DOHH2 (cell line): Measurements from ENCODE around the gene GGA2.

Experiments used
- EZH2phosphoT487 ChIP-seq: fragments of 200-600 bp; sonication (generic); IDR thresholded peaks from 2 replicates; pipeline ENCODE4 v1.6.1; 2017; ENCODE audit warnings: borderline replicate concordance, mild to moderate bottlenecking, antibody characterized with exemption, low read length, moderate library complexity, mixed read lengths
- TF ChIP-seq, protein P1 (sequence below): fragments of 200-600 bp; sonication (generic); IDR thresholded peaks from one replicate; pipeline ENCODE4 v1.5.1; 2014; ENCODE audit warnings: antibody characterized with exemption, mild to moderate bottlenecking, low read depth, low read length; ENCODE audit not compliant: poor library complexity, severe bottlenecking

DNA sequence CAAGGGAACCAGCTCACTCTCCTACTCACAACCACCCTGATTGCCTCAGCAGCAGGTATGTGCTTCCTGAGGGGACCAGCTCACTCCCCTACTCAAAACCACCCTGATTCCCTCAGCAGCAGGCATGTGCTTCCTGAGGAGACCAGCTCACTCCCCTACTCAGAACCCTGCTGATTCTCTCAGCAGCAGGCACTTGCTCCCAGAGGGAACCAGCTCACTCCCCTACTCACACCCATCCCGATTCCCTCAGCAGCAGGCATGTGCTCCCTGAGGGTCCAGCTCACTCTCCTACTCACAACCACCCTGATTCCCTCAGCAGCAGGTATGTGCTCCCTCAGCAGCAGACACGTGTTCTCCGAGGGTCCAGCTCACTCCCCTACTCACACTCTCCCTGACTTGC is 31.2 kb downstream of the GGA2 start:
- TF ChIP-seq, protein P1, sequence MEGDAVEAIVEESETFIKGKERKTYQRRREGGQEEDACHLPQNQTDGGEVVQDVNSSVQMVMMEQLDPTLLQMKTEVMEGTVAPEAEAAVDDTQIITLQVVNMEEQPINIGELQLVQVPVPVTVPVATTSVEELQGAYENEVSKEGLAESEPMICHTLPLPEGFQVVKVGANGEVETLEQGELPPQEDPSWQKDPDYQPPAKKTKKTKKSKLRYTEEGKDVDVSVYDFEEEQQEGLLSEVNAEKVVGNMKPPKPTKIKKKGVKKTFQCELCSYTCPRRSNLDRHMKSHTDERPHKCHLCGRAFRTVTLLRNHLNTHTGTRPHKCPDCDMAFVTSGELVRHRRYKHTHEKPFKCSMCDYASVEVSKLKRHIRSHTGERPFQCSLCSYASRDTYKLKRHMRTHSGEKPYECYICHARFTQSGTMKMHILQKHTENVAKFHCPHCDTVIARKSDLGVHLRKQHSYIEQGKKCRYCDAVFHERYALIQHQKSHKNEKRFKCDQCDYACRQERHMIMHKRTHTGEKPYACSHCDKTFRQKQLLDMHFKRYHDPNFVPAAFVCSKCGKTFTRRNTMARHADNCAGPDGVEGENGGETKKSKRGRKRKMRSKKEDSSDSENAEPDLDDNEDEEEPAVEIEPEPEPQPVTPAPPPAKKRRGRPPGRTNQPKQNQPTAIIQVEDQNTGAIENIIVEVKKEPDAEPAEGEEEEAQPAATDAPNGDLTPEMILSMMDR: no peak
- no peak for TF ChIP-seq EZH2phosphoT487
